ENCODE results near the gene RUVBL2. TPM values are rescaled to one million over a fixed set of nuclear protein-coding genes. Genes with fewer than 3 reads are reported as not detected.

Gene RUVBL2
- total RNA-seq, 1 experiment from 2014 or later, result 199 TPM

- CTCF ChIA-PET, result interaction anchor here (0.7 kb wide), 1 partner anchor 245 kb away, joined by 4 read pairs; no protein-coding TSS in a partner anchor
- Mint-ChIP-seq H3K27me3 (ENCODE audit: unreplicated experiment) (no peaks in the 10 kb centered on the region), H3K27ac (ENCODE audit: unreplicated experiment) (no peak overlapping the region), H3K4me3 (ENCODE audit: low read depth, unreplicated experiment) (no peak overlapping the region), H3K9me3 (ENCODE audit: low read depth, unreplicated experiment) (no peaks in the 10 kb centered on the region), H3K4me1 (ENCODE audit: low read depth, unreplicated experiment) (no peaks in the 10 kb centered on the region), H3K36me3 (ENCODE audit: insufficient read depth, unreplicated experiment) (peaks cover 49% of the 10 kb centered on the region)
- intact Hi-C loops (cut with micrococcal nuclease; ENCODE audit: unreplicated experiment), result no loop called here
- TF ChIP-seq, protein P1, sequence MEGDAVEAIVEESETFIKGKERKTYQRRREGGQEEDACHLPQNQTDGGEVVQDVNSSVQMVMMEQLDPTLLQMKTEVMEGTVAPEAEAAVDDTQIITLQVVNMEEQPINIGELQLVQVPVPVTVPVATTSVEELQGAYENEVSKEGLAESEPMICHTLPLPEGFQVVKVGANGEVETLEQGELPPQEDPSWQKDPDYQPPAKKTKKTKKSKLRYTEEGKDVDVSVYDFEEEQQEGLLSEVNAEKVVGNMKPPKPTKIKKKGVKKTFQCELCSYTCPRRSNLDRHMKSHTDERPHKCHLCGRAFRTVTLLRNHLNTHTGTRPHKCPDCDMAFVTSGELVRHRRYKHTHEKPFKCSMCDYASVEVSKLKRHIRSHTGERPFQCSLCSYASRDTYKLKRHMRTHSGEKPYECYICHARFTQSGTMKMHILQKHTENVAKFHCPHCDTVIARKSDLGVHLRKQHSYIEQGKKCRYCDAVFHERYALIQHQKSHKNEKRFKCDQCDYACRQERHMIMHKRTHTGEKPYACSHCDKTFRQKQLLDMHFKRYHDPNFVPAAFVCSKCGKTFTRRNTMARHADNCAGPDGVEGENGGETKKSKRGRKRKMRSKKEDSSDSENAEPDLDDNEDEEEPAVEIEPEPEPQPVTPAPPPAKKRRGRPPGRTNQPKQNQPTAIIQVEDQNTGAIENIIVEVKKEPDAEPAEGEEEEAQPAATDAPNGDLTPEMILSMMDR (IDR thresholded peaks at IDR 0.05; ENCODE audit: unreplicated experiment), result no peak
- DNase-seq, result no peak
- no TSS peak for BruUV-seq (replicated peaks)
Measured at GRCh38 chr19:48975947-48976847, 17.5 kb upstream of the RUVBL2 start.

DNA sequence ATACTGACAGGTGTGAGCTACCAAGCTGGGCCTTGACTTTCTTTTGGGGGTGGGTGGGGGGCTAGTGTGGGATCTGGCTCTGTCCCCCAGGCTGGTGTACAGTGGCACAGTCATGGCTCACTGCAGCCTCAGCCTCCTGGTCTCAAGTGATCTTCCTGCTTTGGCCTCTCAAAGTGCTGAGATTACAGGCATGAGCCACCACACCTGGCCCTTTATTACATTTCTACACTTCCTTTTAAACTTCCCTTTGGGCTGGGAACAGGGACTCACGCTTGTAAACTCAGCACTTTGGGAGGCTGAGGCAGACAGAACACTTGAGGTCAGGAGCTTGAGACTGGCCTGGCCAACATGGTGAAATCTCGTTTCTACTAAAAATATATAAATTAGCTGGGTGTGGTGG is 16.6 kb upstream of the RUVBL2 start:
- intact Hi-C loops (cut with micrococcal nuclease; ENCODE audit: unreplicated experiment), result no loop called here
- Mint-ChIP-seq H3K27ac (ENCODE audit: unreplicated experiment) (no peak overlapping the region), H3K36me3 (ENCODE audit: insufficient read depth, unreplicated experiment) (peaks cover 51% of the 10 kb centered on the region), H3K9me3 (ENCODE audit: low read depth, unreplicated experiment) (no peaks in the 10 kb centered on the region), H3K4me3 (ENCODE audit: low read depth, unreplicated experiment) (no peak overlapping the region), H3K4me1 (ENCODE audit: low read depth, unreplicated experiment) (no peaks in the 10 kb centered on the region), H3K27me3 (ENCODE audit: unreplicated experiment) (no peaks in the 10 kb centered on the region)
- CTCF ChIA-PET, result no interaction called here
- DNase-seq, result no peak
- no TSS peak for BruUV-seq (replicated peaks)
- TF ChIP-seq, protein P1 (IDR thresholded peaks at IDR 0.05; ENCODE audit: unreplicated experiment), result no peak

GRCh38 chr19:48982280-48982679 is 11.4 kb upstream of the RUVBL2 start:
- Mint-ChIP-seq H3K27ac (ENCODE audit: unreplicated experiment) (no peak overlapping the region), H3K4me1 (ENCODE audit: low read depth, unreplicated experiment) (no peaks in the 10 kb centered on the region), H3K27me3 (ENCODE audit: unreplicated experiment) (no peaks in the 10 kb centered on the region), H3K9me3 (ENCODE audit: low read depth, unreplicated experiment) (no peaks in the 10 kb centered on the region), H3K36me3 (ENCODE audit: insufficient read depth, unreplicated experiment) (peaks cover 66% of the 10 kb centered on the region), H3K4me3 (ENCODE audit: low read depth, unreplicated experiment) (no peak overlapping the region)
- no TSS peak for BruUV-seq (replicated peaks)
- TF ChIP-seq, protein P1 (IDR thresholded peaks at IDR 0.05; ENCODE audit: unreplicated experiment), result no peak
- CTCF ChIA-PET, result interaction anchor here (0.9 kb wide), 1 partner anchor 12 kb away, joined by 3 read pairs; no protein-coding TSS in a partner anchor
- no peak for DNase-seq
- intact Hi-C loops (cut with micrococcal nuclease; ENCODE audit: unreplicated experiment), result no loop called here

- Mint-ChIP-seq H3K27ac (ENCODE audit: unreplicated experiment) (no peak overlapping the region), H3K4me3 (ENCODE audit: low read depth, unreplicated experiment) (no peak overlapping the region), H3K9me3 (ENCODE audit: low read depth, unreplicated experiment) (no peaks in the 10 kb centered on the region), H3K36me3 (ENCODE audit: insufficient read depth, unreplicated experiment) (peaks cover 57% of the 10 kb centered on the region), H3K27me3 (ENCODE audit: unreplicated experiment) (no peaks in the 10 kb centered on the region), H3K4me1 (ENCODE audit: low read depth, unreplicated experiment) (peaks cover 9% of the 10 kb centered on the region)
- no TSS peak for BruUV-seq (replicated peaks)
- intact Hi-C loops (cut with micrococcal nuclease; ENCODE audit: unreplicated experiment), result no loop called here
- no peak for DNase-seq
- TF ChIP-seq, protein P1 (IDR thresholded peaks at IDR 0.05; ENCODE audit: unreplicated experiment), result no peak
- CTCF ChIA-PET, result no interaction called here
Measured at GRCh38 chr19:48985711-48986110, 8.0 kb upstream of the RUVBL2 start.

All from Calu3 (cell line).